GF-D8 (cell line): ENCODE measurements around the gene DHRS7.
A peak's percentile ranks its signal among the peaks of the same experiment; 100 is the strongest.

Source experiments
- DNase-seq: peaks from one replicate; lab custom pipeline; 2025; lab: John Stamatoyannopoulos, UW

The DHRS7 gene

GRCh38 chr14:60164712-60165546 lies at the start of gene DHRS7:
Gene DHRS7 (minus strand): TSS chr14:60165398. CDS start chr14:60165309, 89 bp downstream.
- DNase-seq = peak; percentile 64

DNA sequence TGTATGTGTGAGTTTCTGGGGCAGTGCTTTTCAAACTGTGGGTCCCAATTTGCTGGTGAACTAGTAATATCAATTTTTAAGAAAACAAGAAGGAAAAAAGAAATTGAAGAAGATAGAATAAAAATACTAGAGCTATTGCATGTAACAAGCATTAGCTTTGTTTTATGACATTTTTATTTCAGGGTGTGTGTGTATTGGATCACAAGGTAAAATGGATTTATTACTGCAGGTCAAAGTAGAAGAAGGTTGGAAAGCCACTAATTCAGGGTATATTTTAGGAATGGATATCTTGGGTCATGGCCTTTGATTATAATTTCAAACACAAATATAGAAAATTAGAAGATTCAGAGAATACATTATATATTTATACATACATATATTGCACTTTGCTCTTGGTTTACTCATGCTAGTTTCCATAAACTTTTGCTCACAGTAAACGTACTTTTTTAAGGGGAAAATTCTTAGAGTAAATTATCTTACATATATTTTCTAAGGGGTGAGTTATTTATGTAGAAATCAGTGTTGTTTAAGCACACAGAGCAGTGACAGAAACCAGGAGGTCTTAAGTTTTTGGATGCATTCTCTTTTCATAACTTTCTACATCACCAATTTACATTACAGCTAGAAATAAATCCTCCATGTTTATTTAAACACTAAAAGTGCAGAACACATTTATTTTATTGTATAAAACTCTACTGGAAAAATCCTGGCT lies 49.4 kb upstream of the DHRS7 start:
- no peak for DNase-seq

GRCh38 chr14:60214003-60214402 lies 48.8 kb upstream of the DHRS7 start:
- no peak for DNase-seq

- DNase-seq = no peak
Observed at GRCh38 chr14:60212503-60213371, 47.5 kb upstream of the DHRS7 start.

DNA sequence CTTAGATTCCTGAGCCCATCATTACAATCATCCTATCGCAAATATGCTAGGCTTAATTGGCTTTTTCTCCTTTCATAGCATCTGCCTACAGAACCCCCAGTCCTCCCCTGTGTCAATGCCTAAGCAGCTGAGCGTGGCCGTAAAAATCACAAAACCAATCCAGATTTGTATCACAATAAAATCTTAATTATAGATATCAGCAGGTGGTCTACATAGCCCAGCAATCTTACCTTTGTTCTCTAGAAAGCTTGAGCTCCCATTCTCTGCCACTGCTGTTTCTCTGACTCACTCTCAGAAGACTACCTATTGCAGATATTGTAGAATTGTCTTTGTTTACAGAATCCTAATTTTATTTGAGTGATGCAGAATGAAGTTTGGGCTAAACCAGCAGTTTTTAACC lies 46.0 kb upstream of the DHRS7 start:
- no peak for DNase-seq

DNA sequence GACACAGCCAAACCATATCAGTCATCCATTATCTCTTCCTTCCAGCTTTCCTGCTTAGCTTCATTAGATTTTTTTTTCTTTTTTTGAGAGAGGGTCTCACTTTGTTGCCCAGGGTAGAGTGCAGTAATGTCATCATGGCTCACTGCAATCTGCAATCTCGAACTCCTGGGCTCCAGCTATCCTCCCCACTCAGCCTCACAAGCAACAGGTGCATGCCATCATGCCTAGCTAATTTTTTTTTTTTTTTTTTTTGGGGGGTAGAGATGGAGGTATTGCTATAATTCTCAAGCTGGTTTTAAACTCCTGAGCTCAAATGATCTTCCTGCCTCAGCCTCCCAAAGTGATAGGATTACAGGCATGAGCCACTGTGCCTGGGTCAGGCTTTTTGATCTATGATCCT lies 45.5 kb upstream of the DHRS7 start:
- DNase-seq = no peak

GRCh38 chr14:60206837-60207533 lies 41.8 kb upstream of the DHRS7 start:
- no peak for DNase-seq

DNA sequence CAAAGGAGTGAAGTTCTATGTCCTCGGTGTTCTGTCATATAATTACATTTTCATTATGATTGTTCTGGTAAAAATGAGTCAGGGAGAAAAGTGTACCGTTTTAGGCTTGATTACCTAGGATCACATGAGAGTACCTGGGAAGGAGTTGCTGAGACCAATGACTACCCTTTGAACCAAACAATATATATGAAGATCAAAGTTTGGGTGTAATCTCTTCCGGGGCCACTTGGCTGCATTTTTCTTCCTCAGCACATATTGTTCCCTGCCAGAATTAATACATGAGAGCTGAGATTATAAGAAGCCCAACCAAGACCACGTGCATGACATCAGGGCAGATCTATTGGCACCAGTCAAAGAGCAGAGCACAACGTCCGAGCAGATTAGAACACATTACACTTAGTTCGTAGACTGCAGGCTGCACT lies 41.1 kb upstream of the DHRS7 start:
- no peak for DNase-seq

DNA sequence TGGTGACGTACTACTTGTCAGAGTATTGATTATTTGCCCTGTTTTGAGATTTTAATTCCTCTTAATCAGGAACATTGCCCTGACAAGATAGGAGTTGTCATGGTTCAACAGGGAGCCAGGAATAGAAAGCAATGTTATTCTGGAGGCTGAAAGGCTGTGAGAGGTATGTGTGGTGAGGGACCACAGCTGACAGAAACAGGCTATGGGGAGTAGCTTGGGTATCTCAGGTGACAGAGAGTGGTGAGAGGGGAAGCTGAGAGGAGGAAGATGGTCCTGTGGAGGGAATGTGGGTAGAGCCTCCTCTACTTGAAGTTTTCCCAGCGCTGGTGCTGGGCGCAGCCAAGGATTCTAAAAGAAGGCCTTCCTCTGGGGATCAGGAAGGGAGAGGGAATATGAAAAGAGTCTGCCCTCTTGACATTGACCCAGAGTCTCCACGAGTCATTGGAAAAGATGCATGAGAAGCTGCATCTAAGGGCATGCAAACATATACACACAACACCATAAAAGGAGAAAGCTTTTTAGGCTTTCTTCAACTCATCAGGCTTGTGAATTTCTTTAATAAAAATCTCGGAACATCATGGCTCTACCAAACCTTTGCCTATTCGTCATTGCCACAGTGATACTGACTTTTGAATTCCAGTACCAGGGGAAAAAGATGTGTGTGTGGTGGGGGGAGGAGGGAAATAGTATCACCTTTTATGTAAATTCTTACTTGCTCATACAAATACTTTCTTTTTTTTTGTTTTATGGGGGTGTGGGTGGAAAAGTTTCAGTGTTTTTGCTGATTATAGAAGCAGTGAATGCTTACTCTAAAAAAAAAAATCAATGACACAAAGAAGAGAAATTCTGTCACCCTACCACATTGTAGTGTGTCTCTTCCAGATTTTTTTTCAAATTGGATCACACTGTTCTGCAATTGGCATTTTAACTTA lies 39.9 kb upstream of the DHRS7 start:
- DNase-seq = no peak

DNA sequence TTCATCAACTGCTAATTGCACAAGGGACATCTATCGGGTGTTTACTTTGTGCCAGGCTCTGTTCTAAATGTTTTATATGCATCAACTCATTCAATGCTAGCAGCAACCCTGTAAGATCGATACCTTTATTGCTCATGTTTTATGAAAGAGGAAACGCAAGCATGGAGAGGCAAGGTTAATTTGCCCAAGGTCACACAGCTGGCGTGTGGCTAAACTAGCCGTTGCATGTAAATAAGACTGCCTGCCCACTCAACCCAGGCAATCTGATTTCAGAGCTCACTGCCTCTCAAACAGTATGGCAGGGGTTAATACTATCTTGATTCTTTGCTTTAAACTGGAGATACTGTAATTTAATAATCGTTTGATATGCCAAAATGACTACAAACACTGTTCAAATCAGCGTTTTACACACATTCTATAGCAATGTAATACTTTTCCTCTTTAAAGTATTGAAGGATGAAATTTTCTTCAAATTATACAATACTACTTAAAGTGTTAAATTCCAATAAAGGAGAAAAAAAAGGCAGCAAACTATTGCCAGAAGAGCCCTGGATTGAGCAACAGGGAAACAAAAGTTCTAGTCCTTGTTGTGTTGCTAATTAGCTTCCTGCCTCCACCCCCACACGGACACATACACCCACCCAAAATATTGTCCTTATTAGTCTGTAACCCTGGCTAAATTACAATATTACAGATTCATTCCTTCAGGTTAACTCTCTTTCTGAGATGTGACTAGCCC lies 39.1 kb upstream of the DHRS7 start:
- DNase-seq = no peak

- no peak for DNase-seq
Observed at GRCh38 chr14:60199321-60199720, 34.1 kb upstream of the DHRS7 start.

DNA sequence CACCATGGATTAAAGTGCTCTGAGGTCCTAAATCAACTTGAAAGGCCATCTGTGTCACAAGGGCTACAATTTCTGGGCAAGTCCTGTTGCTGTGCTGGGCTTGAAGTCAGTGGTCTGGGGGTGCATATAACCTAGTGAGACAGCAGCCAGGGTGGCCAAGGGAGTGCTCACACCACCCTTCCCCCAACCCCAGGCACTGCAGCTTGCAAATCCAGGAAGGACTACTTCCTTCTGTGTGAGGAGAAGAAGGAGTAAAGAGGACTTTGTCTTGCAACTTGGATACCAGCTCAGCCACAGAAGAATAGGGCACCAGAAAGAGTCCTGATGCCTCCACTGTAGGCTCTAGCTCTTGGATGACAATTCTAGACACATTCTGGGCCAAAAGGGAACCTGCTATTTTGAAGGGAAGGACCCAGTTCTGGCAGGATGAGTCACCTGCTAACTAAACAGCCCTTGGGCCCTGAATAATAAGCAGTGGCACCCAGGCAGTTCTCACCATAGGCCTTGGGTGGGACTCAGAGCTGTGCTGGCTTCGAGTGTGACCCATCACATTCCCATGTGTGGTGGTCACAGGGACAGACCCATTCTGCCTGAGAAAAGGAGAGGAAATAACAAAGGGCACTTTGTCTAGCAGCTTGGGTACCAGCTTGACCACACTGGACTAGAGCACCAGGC lies 32.6 kb upstream of the DHRS7 start:
- no peak for DNase-seq

GRCh38 chr14:60196291-60196690 lies 31.1 kb upstream of the DHRS7 start:
- peak; percentile 21 for DNase-seq

GRCh38 chr14:60195179-60195810 lies 30.1 kb upstream of the DHRS7 start:
- DNase-seq = no peak

- no peak for DNase-seq
Observed at GRCh38 chr14:60189923-60190840, 25.0 kb upstream of the DHRS7 start.

GRCh38 chr14:60188696-60189095 lies 23.5 kb upstream of the DHRS7 start:
- DNase-seq = no peak

GRCh38 chr14:60188115-60188514 lies 22.9 kb upstream of the DHRS7 start:
- DNase-seq = no peak
